Amygdala (tissue), 56 donors: ENCODE data around the gene SDK2.

ENCODE experiments used
- DNase-seq, 56 donors: peaks; one replicate each; lab custom pipeline; 2025; lab: John Stamatoyannopoulos, UW

SDK2 gene

GRCh38 chr17:73566905-73567782 lies 77.1 kb downstream of the SDK2 start:
- no peak for DNase-seq

- DNase-seq: no peak
These were observed 79.4 kb downstream of the SDK2 start for GRCh38 chr17:73564843-73565242.

- no peak for DNase-seq
These were observed 81.3 kb downstream of the SDK2 start for GRCh38 chr17:73562896-73563295.

- DNase-seq: no peak
These were observed 83.1 kb downstream of the SDK2 start for GRCh38 chr17:73561111-73561510.

GRCh38 chr17:73560661-73561060 lies 83.6 kb downstream of the SDK2 start:
- DNase-seq: no peak

GRCh38 chr17:73559532-73559931 lies 84.7 kb downstream of the SDK2 start:
- DNase-seq: no peak

GRCh38 chr17:73555199-73555960 lies 88.9 kb downstream of the SDK2 start:
- DNase-seq: no peak

GRCh38 chr17:73554498-73554897 lies 89.7 kb downstream of the SDK2 start:
- no peak for DNase-seq

GRCh38 chr17:73553311-73553710 lies 90.9 kb downstream of the SDK2 start:
- DNase-seq: no peak

- peak in 1 of 56 donors; percentile 18 for DNase-seq
These were observed 91.8 kb downstream of the SDK2 start for GRCh38 chr17:73552300-73553048.

- DNase-seq: no peak
These were observed 92.5 kb downstream of the SDK2 start for GRCh38 chr17:73551759-73552158.

- no peak for DNase-seq
These were observed 93.1 kb downstream of the SDK2 start for GRCh38 chr17:73551144-73551543.

GRCh38 chr17:73550556-73550955 lies 93.7 kb downstream of the SDK2 start:
- no peak for DNase-seq

- no peak for DNase-seq
These were observed 94.3 kb downstream of the SDK2 start for GRCh38 chr17:73549841-73550430.

- no peak for DNase-seq
These were observed 95.5 kb downstream of the SDK2 start for GRCh38 chr17:73548620-73549311.

GRCh38 chr17:73547790-73548189 lies 96.5 kb downstream of the SDK2 start:
- no peak for DNase-seq

GRCh38 chr17:73546770-73547536 lies 97.3 kb downstream of the SDK2 start:
- DNase-seq: no peak

GRCh38 chr17:73546114-73546513 lies 98.1 kb downstream of the SDK2 start:
- no peak for DNase-seq
